Glutamatergic neuron (in vitro differentiated cells): ENCODE measurements around the gene PPDPF. TPM values are rescaled to one million over a fixed set of nuclear protein-coding genes. Genes with fewer than 3 reads are reported as not detected.

Experiments used
- DNase-seq: peaks from one replicate; pipeline ENCODE4 v3.0.0; 2022
- H3K27ac Mint-ChIP-seq: one replicate; pipeline ENCODE4 v1.8.0; 2020; ENCODE audit warnings: mild to moderate bottlenecking, mixed read lengths, inconsistent platforms; ENCODE audit not compliant: unreplicated experiment
- H3K27me3 Mint-ChIP-seq: one replicate; pipeline ENCODE4 v1.8.0; 2020; ENCODE audit warnings: mild to moderate bottlenecking, moderate library complexity, mixed read lengths, inconsistent platforms; ENCODE audit not compliant: unreplicated experiment
- H3K36me3 Mint-ChIP-seq: one replicate; pipeline ENCODE4 v1.8.0; 2020; ENCODE audit warnings: mild to moderate bottlenecking, mixed read lengths, inconsistent platforms; ENCODE audit not compliant: unreplicated experiment
- H3K4me1 Mint-ChIP-seq: one replicate; pipeline ENCODE4 v1.8.0; 2020; ENCODE audit warnings: mild to moderate bottlenecking, low read depth, mixed read lengths, inconsistent platforms; ENCODE audit not compliant: unreplicated experiment
- H3K4me3 Mint-ChIP-seq: one replicate; pipeline ENCODE4 v1.8.0; 2020; ENCODE audit warnings: mild to moderate bottlenecking, mixed read lengths, inconsistent platforms; ENCODE audit not compliant: unreplicated experiment
- H3K9me3 Mint-ChIP-seq: one replicate; pipeline ENCODE4 v1.8.0; 2020; ENCODE audit warnings: mild to moderate bottlenecking, moderate library complexity, mixed read lengths, inconsistent platforms; ENCODE audit not compliant: unreplicated experiment
- CTCF ChIP-seq: fragments of 200-600 bp; sonication (generic); IDR thresholded peaks from one replicate; pipeline ENCODE4 v1.5.0; 2021; ENCODE audit not compliant: partially characterized antibody, unreplicated experiment
- total RNA-seq: library from RNA; stranded (reverse); fragmentation: NEBNext Ultra II Directional; extraction: Animal tissue kit (Norgen Biotek cat#: 25700); gene quantifications from one replicate; pipeline ENCODE4 v1.2.1, GENCODE V29; 2021; ENCODE audit not compliant: unreplicated experiment

The PPDPF gene
- total RNA-seq, 1 donor from 2014 or later: 293 TPM

GRCh38 chr20:63552481-63553249 lies 32.1 kb downstream of the PPDPF start:
- H3K9me3 Mint-ChIP-seq: peaks cover 4% of the 10 kb centered on the region
- H3K36me3 Mint-ChIP-seq: no peaks in the 10 kb centered on the region
- no peak for DNase-seq
- H3K27me3 Mint-ChIP-seq: no peaks in the 10 kb centered on the region
- H3K4me1 Mint-ChIP-seq: peaks cover 2% of the 10 kb centered on the region
- no peak for TF ChIP-seq CTCF
- H3K4me3 Mint-ChIP-seq: no peak overlapping the region
- H3K27ac Mint-ChIP-seq: no peak overlapping the region

- H3K27me3 Mint-ChIP-seq: peaks cover 3% of the 10 kb centered on the region
- peaks cover 2% of the 10 kb centered on the region for H3K4me1 Mint-ChIP-seq
- DNase-seq: peak; percentile 91
- no peak for TF ChIP-seq CTCF
- no peak overlapping the region for H3K4me3 Mint-ChIP-seq
- H3K9me3 Mint-ChIP-seq: peaks cover 4% of the 10 kb centered on the region
- H3K27ac Mint-ChIP-seq: no peak overlapping the region
- H3K36me3 Mint-ChIP-seq: no peaks in the 10 kb centered on the region
These were observed 32.8 kb downstream of the PPDPF start for GRCh38 chr20:63553251-63553932.

GRCh38 chr20:63553933-63554290 lies 33.3 kb downstream of the PPDPF start, which contains the start of gene FNDC11:
Gene FNDC11 (plus strand): TSS chr20:63554159. CDS start chr20:63555664, 1,505 bp downstream.
- H3K36me3 Mint-ChIP-seq: no peaks in the 10 kb centered on the region
- peak within 1 kb of the TSS; percentile 70 for H3K4me3 Mint-ChIP-seq
- peaks cover 2% of the 10 kb centered on the region for H3K4me1 Mint-ChIP-seq
- peaks cover 4% of the 10 kb centered on the region for H3K9me3 Mint-ChIP-seq
- TF ChIP-seq CTCF: no peak
- DNase-seq: peak; percentile 80
- peaks cover 3% of the 10 kb centered on the region for H3K27me3 Mint-ChIP-seq
- H3K27ac Mint-ChIP-seq: no peak within 1 kb of the TSS

GRCh38 chr20:63554361-63555278 lies 34.1 kb downstream of the PPDPF start:
- Mint-ChIP-seq H3K9me3 (peaks cover 4% of the 10 kb centered on the region), H3K4me1 (peaks cover 2% of the 10 kb centered on the region), H3K27me3 (peaks cover 3% of the 10 kb centered on the region), H3K36me3 (no peaks in the 10 kb centered on the region), H3K4me3 (peak overlapping the region; percentile 70), H3K27ac (no peak overlapping the region)
- no peak for DNase-seq
- no peak for TF ChIP-seq CTCF
